Keratinocyte (primary cell): ENCODE results near the gene MRPL24. TPM values are rescaled to one million over a fixed set of nuclear protein-coding genes. Genes with fewer than 3 reads are reported as not detected.

ENCODE experiments used
- DNase-seq: peaks from one replicate; pipeline ENCODE4 v3.0.0-alpha.2; 2011; ENCODE audit warnings: low read depth, missing footprints, low spot score
- FAIRE-seq: peaks from 2 replicates; lab custom pipeline; 2011; peaks lifted over from hg19 to GRCh38; lab: Jason Lieb, UNC
- H2AFZ ChIP-seq: 2 replicates; pipeline ENCODE4 v1.6.0; 2012; ENCODE audit warnings: low read length, control low read depth, inconsistent platforms; ENCODE audit not compliant: control insufficient read depth
- H3K27ac ChIP-seq: 2 replicates; pipeline ENCODE4 v1.5.1; 2011; ENCODE audit warnings: low read length; ENCODE audit not compliant: control insufficient read depth, insufficient read depth
- H3K27me3 ChIP-seq: 3 replicates; pipeline ENCODE4 v1.6.0; 2011; ENCODE audit warnings: low read length; ENCODE audit not compliant: control insufficient read depth, insufficient read depth; ENCODE audit errors: extremely low read depth
- H3K36me3 ChIP-seq, 2 experiments: 2 replicates in 1 of 2; 3 replicates in 1 of 2; pipeline ENCODE4 v1.5.1; 2011; ENCODE audit warnings: low read length in 2 of 2, mild to moderate bottlenecking in 1 of 2; ENCODE audit not compliant: control insufficient read depth in 2 of 2, insufficient read depth in 2 of 2; ENCODE audit errors: extremely low read depth in 1 of 2
- H3K4me1 ChIP-seq: 3 replicates; pipeline ENCODE4 v1.5.1; 2011; ENCODE audit warnings: low read length; ENCODE audit not compliant: control insufficient read depth, insufficient read depth; ENCODE audit errors: extremely low read depth
- H3K4me2 ChIP-seq: 3 replicates; pipeline ENCODE4 v1.6.0; 2011; ENCODE audit warnings: low read depth, low read length; ENCODE audit not compliant: control insufficient read depth, insufficient read depth; ENCODE audit errors: extremely low read depth
- H3K4me3 ChIP-seq, 3 experiments: fragments of 200-600 bp in 1 of 3; sonication (generic) in 1 of 3; 2 replicates in 2 of 3; 3 replicates in 1 of 3; pipeline ENCODE4 v1.5.1; 2011 to 2016; ENCODE audit warnings: low read length in 3 of 3, mild to moderate bottlenecking in 3 of 3, control low read depth in 2 of 3, inconsistent platforms in 1 of 3, low read depth in 1 of 3, mixed read lengths in 1 of 3, mixed run types in 1 of 3, moderate library complexity in 1 of 3; ENCODE audit not compliant: control insufficient read depth in 2 of 3, insufficient read depth in 2 of 3; ENCODE audit errors: extremely low read depth in 1 of 3
- H3K79me2 ChIP-seq: 2 replicates; pipeline ENCODE4 v1.6.0; 2012; ENCODE audit warnings: low read length; ENCODE audit not compliant: control insufficient read depth, insufficient read depth
- H3K9ac ChIP-seq: 3 replicates; pipeline ENCODE4 v1.6.0; 2011; ENCODE audit warnings: low read length; ENCODE audit not compliant: control insufficient read depth, insufficient read depth; ENCODE audit errors: extremely low read depth
- H3K9me1 ChIP-seq: 3 replicates; pipeline ENCODE4 v1.6.0; 2011; ENCODE audit warnings: low read length; ENCODE audit not compliant: control insufficient read depth, insufficient read depth; ENCODE audit errors: extremely low read depth
- H3K9me3 ChIP-seq: 2 replicates; pipeline ENCODE4 v1.5.1; 2012; ENCODE audit warnings: low read depth, low read length; ENCODE audit not compliant: control insufficient read depth
- H4K20me1 ChIP-seq: 3 replicates; pipeline ENCODE4 v1.6.0; 2011; ENCODE audit warnings: low read length; ENCODE audit not compliant: control insufficient read depth, insufficient read depth; ENCODE audit errors: extremely low read depth
- CTCF ChIP-seq, 3 experiments: IDR thresholded peaks in 1 of 3; conservative IDR thresholded peaks in 1 of 3; optimal IDR thresholded peaks in 1 of 3; 2 replicates in 2 of 3; 3 replicates in 1 of 3; pipeline versions ENCODE3 to v1.5.1; 2011; ENCODE audit warnings: low read length in 3 of 3, mild to moderate bottlenecking in 3 of 3, moderate library complexity in 2 of 3, control low read depth in 1 of 3, inconsistent platforms in 1 of 3; ENCODE audit not compliant: insufficient read depth in 2 of 3; ENCODE audit errors: extremely low read depth in 1 of 3
- EZH2 ChIP-seq: IDR thresholded peaks from one replicate; pipeline ENCODE4 v1.6.1; 2012; ENCODE audit warnings: inconsistent platforms, mild to moderate bottlenecking, low read length, moderate library complexity
- dilution Hi-C: fragments of 300-500 bp; cut with MboI; formaldehyde crosslinking; loops from one replicate; pipeline ENCODE4 v1.7.0; 2020; ENCODE audit warnings: low sequenced_read_pairs; ENCODE audit not compliant: extremely low pct_ligation_motif_present
- polyA plus RNA-seq, 5 experiments: library from polyadenylated mRNA; depleted of rRNA in 3 of 5; stranded (reverse) in 3 of 5; stranded (forward) in 1 of 5; unstranded in 1 of 5; fragments of >200 nt; gene quantifications; 1 replicate in 1 of 5; 2 replicates in 3 of 5; 3 replicates in 1 of 5; pipeline versions ENCODE4 v1.2.1 to v1.2.3, GENCODE V29; 2011 to 2012; ENCODE audit warnings: missing spikeins in 2 of 5, low read depth in 1 of 5, low replicate concordance in 1 of 5

Gene MRPL24
- polyA plus RNA-seq, 1 donor (not counting 4 experiments of a cell fraction or from before 2014, with no cell fraction given): 157 TPM

GRCh38 chr1:156743367-156744302, 2.7 kb upstream of the MRPL24 start:
- Histone ChIP-seq H3K9me1 (no peaks in the 10 kb centered on the region), H3K79me2 (peaks cover 60% of the 10 kb centered on the region), H3K4me1 (peaks cover 32% of the 10 kb centered on the region), H3K4me3 (no peak overlapping the region), H3K4me2 (no peak overlapping the region), H3K36me3 (peaks cover 17 to 29% of the 10 kb centered on the region in 2 experiments), H2AFZ (no peak overlapping the region), H4K20me1 (no peaks in the 10 kb centered on the region), H3K9ac (no peak overlapping the region), H3K9me3 (no peaks in the 10 kb centered on the region), H3K27me3 (no peaks in the 10 kb centered on the region), H3K27ac (no peak overlapping the region)
- no peak for DNase-seq
- TF ChIP-seq EZH2 (no peak), CTCF (optimal IDR thresholded peaks at IDR 0.05 in 1 of 3, IDR thresholded peaks at IDR 0.05 in 1 of 3, conservative IDR thresholded peaks at IDR 0.05 in 1 of 3; ENCODE audit: extremely low read depth in 1 of 3, insufficient read depth in 2 of 3, low read length in 3 of 3) (no peak)
- no peak for FAIRE-seq
- dilution Hi-C loops: no loop called here

GRCh38 chr1:156742801-156743200, 1.9 kb upstream of the MRPL24 start:
- Histone ChIP-seq H3K9ac (no peak overlapping the region), H3K79me2 (peaks cover 57% of the 10 kb centered on the region), H3K9me3 (no peaks in the 10 kb centered on the region), H3K4me3 (no peak overlapping the region), H3K36me3 (peaks cover 25 to 34% of the 10 kb centered on the region in 2 experiments), H3K27me3 (no peaks in the 10 kb centered on the region), H3K27ac (no peak overlapping the region), H3K4me2 (no peak overlapping the region), H3K9me1 (no peaks in the 10 kb centered on the region), H3K4me1 (peaks cover 24% of the 10 kb centered on the region), H2AFZ (no peak overlapping the region), H4K20me1 (no peaks in the 10 kb centered on the region)
- dilution Hi-C loops: no loop called here
- no peak for FAIRE-seq
- TF ChIP-seq CTCF (optimal IDR thresholded peaks at IDR 0.05 in 1 of 3, IDR thresholded peaks at IDR 0.05 in 1 of 3, conservative IDR thresholded peaks at IDR 0.05 in 1 of 3; ENCODE audit: extremely low read depth in 1 of 3, insufficient read depth in 2 of 3, low read length in 3 of 3): no peak
- DNase-seq: no peak
